ENCODE results near the gene DGKI. TPM values are rescaled to one million over a fixed set of nuclear protein-coding genes. Genes with fewer than 3 reads are reported as not detected.
A peak's percentile ranks its signal among the peaks of the same experiment; 100 is the strongest.

Gene DGKI
- total and polyA plus RNA-seq, 8 donors = under 0.01 to 5.1 (median 0.20) TPM; not detected in 3

- DNase-seq = no peak
- H3K9me3 ChIP-seq = no peaks in the 10 kb centered on the region
- peak overlapping the region in 1 of 5 donors; percentile 1 for H3K27ac ChIP-seq
- intact Hi-C loops (cut with DNase I; ENCODE audit: low total_unique reads) = no loop called here
- H3K27me3 ChIP-seq = no peaks in the 10 kb centered on the region
- 87 to 95% (median 93%) methylated on average over 7 of the region's 7 CpGs for WGBS, 5 donors
- no peak overlapping the region for H3K4me3 ChIP-seq
- peaks cover 4 to 57% (median 45%) of the 10 kb centered on the region in 4 donors for H3K36me3 ChIP-seq
- TF ChIP-seq CTCF (IDR thresholded peaks at IDR 0.05) = no peak
- TF ChIP-seq POLR2AphosphoS5 (IDR thresholded peaks at IDR 0.05) = peak in 1 of 3 donors; percentile 20
- peaks cover 0 to 31% (median 8%) of the 10 kb centered on the region in 4 donors for H3K4me1 ChIP-seq
Measured at GRCh38 chr7:137871170-137871915, 24.6 kb upstream of the DGKI start.

- Histone ChIP-seq H3K27ac (no peak overlapping the region), H3K4me3 (no peak overlapping the region), H3K36me3 (peaks cover 4 to 60% (median 46%) of the 10 kb centered on the region in 4 donors), H3K4me1 (peaks cover 0 to 27% (median 8%) of the 10 kb centered on the region in 4 donors), H3K9me3 (peaks cover 0 to 5% (median 2%) of the 10 kb centered on the region in 4 donors), H3K27me3 (no peaks in the 10 kb centered on the region)
- intact Hi-C loops (cut with DNase I; ENCODE audit: low total_unique reads) = no loop called here
- DNase-seq = no peak
- TF ChIP-seq CTCF (IDR thresholded peaks at IDR 0.05) (no peak), POLR2AphosphoS5 (IDR thresholded peaks at IDR 0.05) (no peak), POLR2A (IDR thresholded peaks at IDR 0.05) (no peak), EP300 (IDR thresholded peaks at IDR 0.05) (no peak)
Measured at GRCh38 chr7:137870684-137871083, 23.9 kb upstream of the DGKI start.

- intact Hi-C loops (cut with DNase I; ENCODE audit: low total_unique reads) = no loop called here
- Histone ChIP-seq H3K36me3 (peaks cover 6 to 61% (median 47%) of the 10 kb centered on the region in 4 donors), H3K4me3 (no peak overlapping the region), H3K4me1 (peaks cover 0 to 21% (median 5%) of the 10 kb centered on the region in 4 donors), H3K27ac (no peak overlapping the region), H3K27me3 (no peaks in the 10 kb centered on the region), H3K9me3 (peaks cover 0 to 5% (median 2%) of the 10 kb centered on the region in 4 donors)
- no peak for TF ChIP-seq POLR2A (IDR thresholded peaks at IDR 0.05)
- no peak for TF ChIP-seq POLR2AphosphoS5 (IDR thresholded peaks at IDR 0.05)
- no peak for TF ChIP-seq EP300 (IDR thresholded peaks at IDR 0.05)
- no peak for TF ChIP-seq CTCF (IDR thresholded peaks at IDR 0.05)
- DNase-seq = no peak
- WGBS, 5 donors = 92 to 100% (median 97%) methylated on average over 1 of the region's 1 CpG
Measured at GRCh38 chr7:137870078-137870477, 23.3 kb upstream of the DGKI start.

DNA sequence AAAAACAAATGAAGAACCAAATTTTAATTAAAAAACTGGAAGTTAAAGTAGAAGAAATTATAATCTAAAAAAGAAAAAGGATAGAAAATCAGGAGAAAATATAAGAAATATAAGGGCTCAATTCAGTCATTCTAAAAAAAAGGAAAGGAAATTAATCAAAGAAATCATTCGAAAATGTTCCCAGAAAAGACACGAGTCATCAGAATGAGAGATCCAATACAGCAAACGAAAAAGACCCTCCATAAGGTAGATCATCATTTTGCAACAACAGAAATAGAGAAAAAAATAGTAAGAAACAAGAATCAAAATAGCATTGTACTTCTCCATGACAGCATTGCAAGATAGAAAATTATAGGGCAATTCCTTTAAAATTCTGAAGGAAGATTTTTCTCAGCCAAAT, 22.5 kb upstream of the DGKI start:
- H3K9me3 ChIP-seq = peaks cover 0 to 5% (median 2%) of the 10 kb centered on the region in 4 donors
- H3K4me1 ChIP-seq = peaks cover 0 to 12% (median 3%) of the 10 kb centered on the region in 4 donors
- WGBS, 5 donors = 93 to 99% (median 96%) methylated on average over 3 of the region's 3 CpGs
- no peak for DNase-seq
- TF ChIP-seq CTCF (IDR thresholded peaks at IDR 0.05) = no peak
- TF ChIP-seq POLR2A (IDR thresholded peaks at IDR 0.05) = no peak
- TF ChIP-seq EP300 (IDR thresholded peaks at IDR 0.05) = no peak
- TF ChIP-seq POLR2AphosphoS5 (IDR thresholded peaks at IDR 0.05) = no peak
- intact Hi-C loops (cut with DNase I; ENCODE audit: low total_unique reads) = no loop called here
- H3K27me3 ChIP-seq = no peaks in the 10 kb centered on the region
- H3K27ac ChIP-seq = no peak overlapping the region
- H3K4me3 ChIP-seq = no peak overlapping the region
- peaks cover 8 to 64% (median 47%) of the 10 kb centered on the region in 4 donors for H3K36me3 ChIP-seq

All from stomach (tissue), 9 donors.